HG03280 (cell line): Measurements from ENCODE around the gene THTPA.
A peak's percentile ranks its signal among the peaks of the same experiment; 100 is the strongest.

Source experiments
- ATAC-seq: cut with Tn5 transposase; IDR thresholded peaks from one replicate; pipeline ENCODE4 v1.9.1; 2021; ENCODE audit warnings: mild to moderate bottlenecking, moderate library complexity; ENCODE audit not compliant: unreplicated experiment

Gene THTPA

GRCh38 chr14:23550812-23551265, 5.2 kb upstream of the THTPA start:
- no peak for ATAC-seq

GRCh38 chr14:23551266-23552028, 4.6 kb upstream of the THTPA start, which contains the start of gene ZFHX2:
Gene ZFHX2, minus strand, starts transcription at chr14:23551765. Its CDS starts 16,440 bp downstream, at chr14:23535325.
- peak; percentile 53 for ATAC-seq

GRCh38 chr14:23555533-23555881, 564 bp upstream of the THTPA start:
- ATAC-seq = no peak

- ATAC-seq = no peak
These were observed 799 bp downstream of the THTPA start for GRCh38 chr14:23556700-23557440.

- ATAC-seq = no peak
These were observed 1.4 kb downstream of the THTPA start for GRCh38 chr14:23557521-23557920.

GRCh38 chr14:23557946-23558345, 1.9 kb downstream of the THTPA start:
- ATAC-seq = no peak

- no peak for ATAC-seq
These were observed 2.4 kb downstream of the THTPA start for GRCh38 chr14:23558346-23559009.

- ATAC-seq = no peak
These were observed 3.2 kb downstream of the THTPA start for GRCh38 chr14:23559010-23559925.

GRCh38 chr14:23559926-23560520, 4.0 kb downstream of the THTPA start:
- ATAC-seq = no peak

GRCh38 chr14:23561259-23561658, 5.2 kb downstream of the THTPA start:
- ATAC-seq = no peak

- no peak for ATAC-seq
These were observed 6.1 kb downstream of the THTPA start for GRCh38 chr14:23561873-23562821.

- no peak for ATAC-seq
These were observed 6.9 kb downstream of the THTPA start for GRCh38 chr14:23562822-23563472.

GRCh38 chr14:23563473-23564180, 7.6 kb downstream of the THTPA start:
- ATAC-seq = no peak

GRCh38 chr14:23564181-23564812, 8.2 kb downstream of the THTPA start:
- ATAC-seq = no peak

GRCh38 chr14:23564876-23565275, 8.8 kb downstream of the THTPA start:
- no peak for ATAC-seq

GRCh38 chr14:23565626-23566025, 9.6 kb downstream of the THTPA start:
- no peak for ATAC-seq

- no peak for ATAC-seq
These were observed 10.2 kb downstream of the THTPA start for GRCh38 chr14:23566112-23566777.
